ENCODE measurements around the gene S100A1. TPM values are rescaled to one million over a fixed set of nuclear protein-coding genes. Genes with fewer than 3 reads are reported as not detected.
"Not testable (repeated sequence)": the region's sequence is repeated elsewhere in the genome, so short reads cannot be mapped to it uniquely, and the experiment has no call there.

S100A1 gene
- total RNA-seq, 1 donor from 2014 or later = 1.2 TPM

DNA sequence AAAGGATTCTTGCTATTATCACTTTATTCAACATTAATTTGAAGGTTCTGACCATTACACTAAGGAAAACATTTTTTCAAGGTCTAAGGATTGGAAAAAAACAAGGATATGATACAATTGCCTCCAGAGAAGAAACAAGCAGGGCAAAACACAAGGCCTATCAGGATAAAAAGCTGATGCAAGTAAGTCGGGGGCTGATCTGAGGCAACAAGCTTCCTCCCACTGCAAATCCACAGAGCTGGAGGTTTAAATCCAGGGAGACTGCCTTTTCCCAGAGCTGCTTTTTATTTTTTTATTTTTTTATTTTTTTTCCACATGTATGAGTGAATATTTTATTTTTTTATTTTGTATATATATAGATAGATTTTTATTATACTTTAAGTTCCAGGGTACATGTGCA, 43.2 kb upstream of the S100A1 start:
- TF ChIP-seq, protein P1, sequence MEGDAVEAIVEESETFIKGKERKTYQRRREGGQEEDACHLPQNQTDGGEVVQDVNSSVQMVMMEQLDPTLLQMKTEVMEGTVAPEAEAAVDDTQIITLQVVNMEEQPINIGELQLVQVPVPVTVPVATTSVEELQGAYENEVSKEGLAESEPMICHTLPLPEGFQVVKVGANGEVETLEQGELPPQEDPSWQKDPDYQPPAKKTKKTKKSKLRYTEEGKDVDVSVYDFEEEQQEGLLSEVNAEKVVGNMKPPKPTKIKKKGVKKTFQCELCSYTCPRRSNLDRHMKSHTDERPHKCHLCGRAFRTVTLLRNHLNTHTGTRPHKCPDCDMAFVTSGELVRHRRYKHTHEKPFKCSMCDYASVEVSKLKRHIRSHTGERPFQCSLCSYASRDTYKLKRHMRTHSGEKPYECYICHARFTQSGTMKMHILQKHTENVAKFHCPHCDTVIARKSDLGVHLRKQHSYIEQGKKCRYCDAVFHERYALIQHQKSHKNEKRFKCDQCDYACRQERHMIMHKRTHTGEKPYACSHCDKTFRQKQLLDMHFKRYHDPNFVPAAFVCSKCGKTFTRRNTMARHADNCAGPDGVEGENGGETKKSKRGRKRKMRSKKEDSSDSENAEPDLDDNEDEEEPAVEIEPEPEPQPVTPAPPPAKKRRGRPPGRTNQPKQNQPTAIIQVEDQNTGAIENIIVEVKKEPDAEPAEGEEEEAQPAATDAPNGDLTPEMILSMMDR (IDR thresholded peaks at IDR 0.05) = no peak
- no peak overlapping the region for H3K27ac Mint-ChIP-seq (ENCODE audit: unreplicated experiment)
- H3K36me3 Mint-ChIP-seq (ENCODE audit: low read depth) = no peaks in the 10 kb centered on the region
- H3K4me3 Mint-ChIP-seq (ENCODE audit: unreplicated experiment) = no peak overlapping the region
- no peak for DNase-seq (ENCODE audit: low spot score)
- H3K4me1 Mint-ChIP-seq (ENCODE audit: low read depth) = peaks cover 11% of the 10 kb centered on the region
- H3K9me3 Mint-ChIP-seq (ENCODE audit: low read depth) = no peaks in the 10 kb centered on the region
- H3K27me3 Mint-ChIP-seq (ENCODE audit: low read depth) = no peaks in the 10 kb centered on the region

DNA sequence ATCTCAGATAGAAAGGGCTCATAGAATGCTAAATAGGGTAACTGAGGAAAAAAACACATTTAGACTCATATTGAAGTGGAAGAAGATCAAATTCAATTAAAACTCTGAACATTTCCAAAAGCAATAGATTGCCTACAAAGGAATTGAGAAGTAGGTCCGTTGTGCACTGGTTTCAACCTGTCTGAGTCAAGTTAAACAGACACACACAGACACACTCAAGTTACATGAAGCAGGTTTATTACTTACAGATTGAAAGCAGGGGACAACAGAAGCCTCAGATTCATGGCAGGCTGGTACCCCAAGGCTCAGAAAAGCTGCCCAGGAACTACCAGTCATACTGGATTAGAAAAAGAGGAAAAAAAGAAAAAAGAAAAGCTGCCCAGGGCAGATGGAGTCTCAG, 41.9 kb upstream of the S100A1 start:
- no peaks in the 10 kb centered on the region for H3K36me3 Mint-ChIP-seq (ENCODE audit: low read depth)
- peaks cover 11% of the 10 kb centered on the region for H3K4me1 Mint-ChIP-seq (ENCODE audit: low read depth)
- no peaks in the 10 kb centered on the region for H3K27me3 Mint-ChIP-seq (ENCODE audit: low read depth)
- TF ChIP-seq, protein P1 (IDR thresholded peaks at IDR 0.05) = no peak
- H3K4me3 Mint-ChIP-seq (ENCODE audit: unreplicated experiment) = no peak overlapping the region
- no peak for DNase-seq (ENCODE audit: low spot score)
- peak overlapping the region; percentile 33 for H3K27ac Mint-ChIP-seq (ENCODE audit: unreplicated experiment)
- H3K9me3 Mint-ChIP-seq (ENCODE audit: low read depth) = no peaks in the 10 kb centered on the region

DNA sequence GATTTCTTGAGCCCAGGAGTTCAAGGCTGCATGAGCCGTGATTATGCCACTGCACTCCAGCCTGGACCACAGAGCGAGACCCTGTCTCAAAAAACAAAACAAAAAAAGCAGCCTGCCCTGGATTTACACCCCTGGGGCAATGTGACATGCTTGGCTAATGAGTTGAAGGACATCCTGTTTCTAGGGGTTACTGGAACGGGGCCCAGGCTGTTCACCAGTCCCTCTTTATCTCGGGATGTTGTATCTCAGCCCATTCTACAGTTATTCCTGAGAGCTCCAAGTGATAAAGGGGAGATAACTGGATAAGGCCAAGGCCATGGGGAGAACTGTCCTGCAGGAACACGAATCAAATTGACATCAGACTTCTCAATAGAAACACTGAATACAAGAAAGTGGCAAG, 40.9 kb upstream of the S100A1 start:
- TF ChIP-seq, protein P1 (IDR thresholded peaks at IDR 0.05) = no peak
- Mint-ChIP-seq H3K4me3 (ENCODE audit: unreplicated experiment) (no peak overlapping the region), H3K27ac (ENCODE audit: unreplicated experiment) (no peak overlapping the region), H3K9me3 (ENCODE audit: low read depth) (no peaks in the 10 kb centered on the region), H3K4me1 (ENCODE audit: low read depth) (peaks cover 11% of the 10 kb centered on the region), H3K36me3 (ENCODE audit: low read depth) (no peaks in the 10 kb centered on the region), H3K27me3 (ENCODE audit: low read depth) (no peaks in the 10 kb centered on the region)
- DNase-seq (ENCODE audit: low spot score) = no peak

DNA sequence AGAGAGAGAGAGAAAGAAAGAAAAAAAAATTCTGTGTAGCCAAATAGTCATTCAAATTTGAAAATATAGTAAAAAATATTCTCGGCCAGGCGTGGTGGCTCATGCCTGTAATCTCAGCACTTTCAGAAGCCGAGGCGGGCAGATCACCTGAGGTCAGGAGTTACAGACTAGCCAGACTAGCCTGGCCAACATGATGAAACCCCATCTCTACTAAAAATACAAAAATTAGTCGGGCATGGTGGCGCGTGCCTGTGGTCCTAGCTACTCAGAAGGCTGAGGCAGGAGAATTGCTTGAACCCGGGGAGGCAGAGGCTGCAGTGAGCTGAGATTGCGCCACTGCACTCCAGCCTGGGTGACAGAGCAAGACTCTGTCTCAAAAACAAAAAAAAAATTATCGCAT, 40.2 kb upstream of the S100A1 start:
- H3K36me3 Mint-ChIP-seq (ENCODE audit: low read depth); H3K27ac Mint-ChIP-seq (ENCODE audit: unreplicated experiment); DNase-seq (ENCODE audit: low spot score); H3K27me3 Mint-ChIP-seq (ENCODE audit: low read depth); H3K9me3 Mint-ChIP-seq (ENCODE audit: low read depth); H3K4me3 Mint-ChIP-seq (ENCODE audit: unreplicated experiment): not testable (repeated sequence)
- peaks cover 11% of the 10 kb centered on the region for H3K4me1 Mint-ChIP-seq (ENCODE audit: low read depth)

DNA sequence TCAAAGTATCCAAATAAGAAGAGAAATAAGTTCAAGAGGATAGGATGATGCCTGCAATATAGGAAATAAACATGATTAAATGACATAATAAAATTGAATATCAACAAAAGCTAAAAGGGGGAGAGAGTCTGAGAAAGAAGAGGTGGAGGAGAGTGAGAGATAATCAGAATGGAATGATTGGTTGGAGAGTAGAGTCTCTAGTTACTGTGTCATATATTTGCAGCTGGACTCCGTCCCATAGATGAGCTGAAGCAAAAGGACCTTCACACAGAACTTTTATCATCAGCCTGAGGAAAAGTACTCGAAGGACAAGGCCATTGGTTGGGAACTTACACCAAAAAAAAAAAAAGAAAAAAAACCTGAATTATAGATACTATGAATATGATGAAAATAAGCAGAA, 39.8 kb upstream of the S100A1 start:
- peaks cover 11% of the 10 kb centered on the region for H3K4me1 Mint-ChIP-seq (ENCODE audit: low read depth)
- no peaks in the 10 kb centered on the region for H3K9me3 Mint-ChIP-seq (ENCODE audit: low read depth)
- H3K36me3 Mint-ChIP-seq (ENCODE audit: low read depth) = no peaks in the 10 kb centered on the region
- no peak for DNase-seq (ENCODE audit: low spot score)
- no peak overlapping the region for H3K4me3 Mint-ChIP-seq (ENCODE audit: unreplicated experiment)
- TF ChIP-seq, protein P1 (IDR thresholded peaks at IDR 0.05) = no peak
- H3K27ac Mint-ChIP-seq (ENCODE audit: unreplicated experiment) = no peak overlapping the region
- no peaks in the 10 kb centered on the region for H3K27me3 Mint-ChIP-seq (ENCODE audit: low read depth)

DNA sequence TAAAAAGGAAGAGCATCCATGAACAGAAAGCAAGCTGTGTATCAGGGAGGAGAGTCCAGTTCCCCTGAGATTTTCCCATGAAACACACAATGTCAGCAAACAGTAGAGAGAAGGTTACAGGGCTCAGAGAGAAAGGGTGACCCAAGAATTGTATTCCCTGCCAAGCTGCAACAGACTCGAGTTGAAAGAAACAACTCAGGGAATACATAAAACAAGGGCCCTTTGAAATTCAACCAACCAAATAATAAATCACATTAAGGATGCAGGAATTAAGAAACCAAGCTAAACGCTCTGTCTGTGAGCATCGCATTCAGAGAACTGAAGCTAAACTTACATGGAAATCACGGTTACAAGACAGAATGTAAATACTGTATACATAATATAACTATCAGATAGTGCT, 35.5 kb upstream of the S100A1 start:
- DNase-seq (ENCODE audit: low spot score) = no peak
- Mint-ChIP-seq H3K9me3 (ENCODE audit: low read depth) (no peaks in the 10 kb centered on the region), H3K4me3 (ENCODE audit: unreplicated experiment) (no peak overlapping the region), H3K27ac (ENCODE audit: unreplicated experiment) (no peak overlapping the region), H3K27me3 (ENCODE audit: low read depth) (no peaks in the 10 kb centered on the region), H3K36me3 (ENCODE audit: low read depth) (no peaks in the 10 kb centered on the region), H3K4me1 (ENCODE audit: low read depth) (no peaks in the 10 kb centered on the region)
- TF ChIP-seq, protein P1 (IDR thresholded peaks at IDR 0.05) = no peak
